Liver (tissue), 9 donors: ENCODE data around the gene PRSS8. TPM values are rescaled to one million over a fixed set of nuclear protein-coding genes. Genes with fewer than 3 reads are reported as not detected.

Experiments
- DNase-seq: peaks from one replicate; pipeline ENCODE4 v3.0.0-alpha.2; 2017; ENCODE audit warnings: low spot score
- H3K27ac ChIP-seq, 2 donors: one replicate each; pipeline ENCODE4 v1.7.0; 2013; ENCODE audit warnings: inconsistent platforms in 2 of 2, low read length in 2 of 2, control low read depth in 1 of 2, low read depth in 1 of 2, mild to moderate bottlenecking in 1 of 2
- H3K27me3 ChIP-seq, 4 donors: one replicate each; pipeline versions ENCODE4 v1.6.1 to v1.7.0; 2013; ENCODE audit warnings: low read length in 3 of 4, inconsistent platforms in 1 of 4, mild to moderate bottlenecking in 1 of 4, moderate library complexity in 1 of 4; ENCODE audit not compliant: control insufficient read depth in 4 of 4, insufficient read depth in 4 of 4
- H3K36me3 ChIP-seq, 4 donors: one replicate each; pipeline versions ENCODE4 v1.6.1 to v1.7.0; 2013; ENCODE audit warnings: low read length in 3 of 4, mild to moderate bottlenecking in 3 of 4, low read depth in 1 of 4, moderate library complexity in 1 of 4; ENCODE audit not compliant: control insufficient read depth in 4 of 4, insufficient read depth in 3 of 4
- H3K4me1 ChIP-seq, 4 donors: one replicate each; pipeline versions ENCODE4 v1.6.1 to v1.7.0; 2013; ENCODE audit warnings: low read length in 3 of 4, mild to moderate bottlenecking in 3 of 4, moderate library complexity in 1 of 4; ENCODE audit not compliant: control insufficient read depth in 4 of 4, insufficient read depth in 4 of 4
- H3K4me3 ChIP-seq, 3 donors: one replicate each; pipeline versions ENCODE4 v1.6.1 to v1.7.0; 2013; ENCODE audit warnings: low read length in 3 of 3, control low read depth in 1 of 3, low read depth in 1 of 3, mild to moderate bottlenecking in 1 of 3
- H3K9ac ChIP-seq, 2 donors: one replicate each; pipeline ENCODE4 v1.7.0; 2013; ENCODE audit warnings: low read length in 2 of 2, mild to moderate bottlenecking in 2 of 2, moderate library complexity in 2 of 2, control low read depth in 1 of 2, low read depth in 1 of 2
- H3K9me3 ChIP-seq, 4 donors: one replicate each; pipeline versions ENCODE4 v1.6.1 to v1.7.0; 2013; ENCODE audit warnings: low read length in 3 of 4; ENCODE audit not compliant: control insufficient read depth in 4 of 4
- EGR1 ChIP-seq, 2 donors: IDR thresholded peaks; 2 replicates each; pipeline ENCODE4 v1.6.1; 2016 to 2018; ENCODE audit warnings: antibody characterized with exemption in 2 of 2, low read depth in 2 of 2
- FOXA1 ChIP-seq: IDR thresholded peaks from 2 replicates; pipeline ENCODE4 v1.6.1; 2016; ENCODE audit warnings: antibody characterized with exemption
- FOXA2 ChIP-seq: IDR thresholded peaks from 2 replicates; pipeline ENCODE4 v1.6.1; 2016; ENCODE audit warnings: antibody characterized with exemption
- GABPA ChIP-seq, 2 donors: IDR thresholded peaks in 1 of 2; conservative IDR thresholded peaks in 1 of 2; 2 replicates each; pipeline ENCODE4 v1.6.1; 2016; ENCODE audit warnings: antibody characterized with exemption in 2 of 2, mild to moderate bottlenecking in 1 of 2, moderate library complexity in 1 of 2
- HNF4A ChIP-seq, 2 donors: conservative IDR thresholded peaks; 2 replicates each; pipeline ENCODE4 v1.6.1; 2016; ENCODE audit warnings: antibody characterized with exemption in 2 of 2, mild to moderate bottlenecking in 2 of 2
- HNF4G ChIP-seq: IDR thresholded peaks from 2 replicates; pipeline ENCODE4 v1.6.1; 2016; ENCODE audit warnings: antibody characterized with exemption
- JUND ChIP-seq, 2 donors: IDR thresholded peaks; 2 replicates each; pipeline ENCODE4 v1.6.1; 2016; ENCODE audit warnings: antibody characterized with exemption in 2 of 2
- MAX ChIP-seq: IDR thresholded peaks from 2 replicates; pipeline ENCODE4 v1.6.1; 2016; ENCODE audit warnings: antibody characterized with exemption
- NR2F2 ChIP-seq: IDR thresholded peaks from 2 replicates; pipeline ENCODE4 v1.6.1; 2016; ENCODE audit warnings: antibody characterized with exemption
- RAD21 ChIP-seq, 2 donors: IDR thresholded peaks; 2 replicates each; pipeline ENCODE4 v1.6.1; 2016; ENCODE audit warnings: antibody characterized with exemption in 2 of 2, mild to moderate bottlenecking in 2 of 2
- REST ChIP-seq: IDR thresholded peaks from 2 replicates; pipeline ENCODE4 v1.6.1; 2016; ENCODE audit warnings: antibody characterized with exemption, mild to moderate bottlenecking
- RXRA ChIP-seq, 2 donors: IDR thresholded peaks; 2 replicates each; pipeline ENCODE4 v1.6.1; 2017 to 2018; ENCODE audit warnings: antibody characterized with exemption in 2 of 2, mild to moderate bottlenecking in 1 of 2
- SP1 ChIP-seq: IDR thresholded peaks from 2 replicates; pipeline ENCODE4 v1.6.1; 2018; ENCODE audit warnings: antibody characterized with exemption, mild to moderate bottlenecking
- TAF1 ChIP-seq: conservative IDR thresholded peaks from 2 replicates; pipeline ENCODE4 v1.6.1; 2016; ENCODE audit warnings: antibody characterized with exemption, mild to moderate bottlenecking
- YY1 ChIP-seq: IDR thresholded peaks from 2 replicates; pipeline ENCODE4 v1.6.1; 2016; ENCODE audit warnings: antibody characterized with exemption, mild to moderate bottlenecking
- WGBS: extraction: QIAGEN DNeasy Blood & Tissue Kit; methylation state at CpG from one replicate; pipeline ENCODE4 v1.1.7; 2013; 5-methylcytosine and 5-hydroxymethylcytosine counted together
- polyA plus RNA-seq, 2 donors: library from polyadenylated mRNA; stranded (reverse) in 1 of 2; unstranded in 1 of 2; fragments of 200-250 nt in 1 of 2; fragments of >200 nt in 1 of 2; fragmentation: Nextera tagmentation in 1 of 2; extraction: Ambion mirVana in 1 of 2; gene quantifications; one replicate each; pipeline versions ENCODE4 v1.2.1 to v1.2.3, GENCODE V29; 2013 to 2015
- total RNA-seq, 2 donors: library from RNA; depleted of rRNA; stranded (reverse); fragments of >200 nt; gene quantifications; one replicate each; pipeline ENCODE4 v1.2.3, GENCODE V29; 2014
- TF ChIP-seq, protein P1 (sequence below): IDR thresholded peaks from 2 replicates; pipeline ENCODE4 v1.6.1; 2016; ENCODE audit warnings: antibody characterized with exemption
- TF ChIP-seq, protein P2 (sequence below): IDR thresholded peaks from 2 replicates; pipeline ENCODE4 v1.6.1; 2016; ENCODE audit warnings: antibody characterized with exemption
- TF ChIP-seq, protein P3 (sequence below): fragments of 150-350 bp; IDR thresholded peaks from 2 replicates; pipeline ENCODE4 v1.5.1; 2017; ENCODE audit warnings: improper control_type of control experiment, low read depth, low read length; ENCODE audit not compliant: missing input control
- donor health status: healthy.
- donor health status: healthy.
- donor health status: healthy.
- donor health status: healthy.
- donor health status: healthy.

PRSS8 gene
- total and polyA plus RNA-seq, 4 donors = 1.1 to 50.1 (median 8.4) TPM

- TF ChIP-seq SP1 = peak; percentile 81
- TF ChIP-seq JUND (IDR thresholded peaks at IDR 0.05) = peak in 1 of 2 donors; percentile 56
- TF ChIP-seq HNF4G = no peak
- TF ChIP-seq YY1 = peak; percentile 97
- TF ChIP-seq MAX = peak; percentile 61
- peak in 1 of 2 donors; percentile 50 for TF ChIP-seq EGR1 (IDR thresholded peaks at IDR 0.05; ENCODE audit: low read depth in 2 of 2)
- TF ChIP-seq FOXA1 = peak; percentile 80
- TF ChIP-seq HNF4A (conservative IDR thresholded peaks at IDR 0.05) = peak; percentile 39 to 52
- TF ChIP-seq, protein P1, sequence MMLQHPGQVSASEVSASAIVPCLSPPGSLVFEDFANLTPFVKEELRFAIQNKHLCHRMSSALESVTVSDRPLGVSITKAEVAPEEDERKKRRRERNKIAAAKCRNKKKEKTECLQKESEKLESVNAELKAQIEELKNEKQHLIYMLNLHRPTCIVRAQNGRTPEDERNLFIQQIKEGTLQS = no peak
- peak; percentile 15 to 86 for TF ChIP-seq GABPA (IDR thresholded peaks at IDR 0.05 in 1 of 2, conservative IDR thresholded peaks at IDR 0.05 in 1 of 2)
- TF ChIP-seq, protein P2, sequence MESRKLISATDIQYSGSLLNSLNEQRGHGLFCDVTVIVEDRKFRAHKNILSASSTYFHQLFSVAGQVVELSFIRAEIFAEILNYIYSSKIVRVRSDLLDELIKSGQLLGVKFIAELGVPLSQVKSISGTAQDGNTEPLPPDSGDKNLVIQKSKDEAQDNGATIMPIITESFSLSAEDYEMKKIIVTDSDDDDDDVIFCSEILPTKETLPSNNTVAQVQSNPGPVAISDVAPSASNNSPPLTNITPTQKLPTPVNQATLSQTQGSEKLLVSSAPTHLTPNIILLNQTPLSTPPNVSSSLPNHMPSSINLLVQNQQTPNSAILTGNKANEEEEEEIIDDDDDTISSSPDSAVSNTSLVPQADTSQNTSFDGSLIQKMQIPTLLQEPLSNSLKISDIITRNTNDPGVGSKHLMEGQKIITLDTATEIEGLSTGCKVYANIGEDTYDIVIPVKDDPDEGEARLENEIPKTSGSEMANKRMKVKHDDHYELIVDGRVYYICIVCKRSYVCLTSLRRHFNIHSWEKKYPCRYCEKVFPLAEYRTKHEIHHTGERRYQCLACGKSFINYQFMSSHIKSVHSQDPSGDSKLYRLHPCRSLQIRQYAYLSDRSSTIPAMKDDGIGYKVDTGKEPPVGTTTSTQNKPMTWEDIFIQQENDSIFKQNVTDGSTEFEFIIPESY = peak; percentile 59
- TF ChIP-seq, protein P3, sequence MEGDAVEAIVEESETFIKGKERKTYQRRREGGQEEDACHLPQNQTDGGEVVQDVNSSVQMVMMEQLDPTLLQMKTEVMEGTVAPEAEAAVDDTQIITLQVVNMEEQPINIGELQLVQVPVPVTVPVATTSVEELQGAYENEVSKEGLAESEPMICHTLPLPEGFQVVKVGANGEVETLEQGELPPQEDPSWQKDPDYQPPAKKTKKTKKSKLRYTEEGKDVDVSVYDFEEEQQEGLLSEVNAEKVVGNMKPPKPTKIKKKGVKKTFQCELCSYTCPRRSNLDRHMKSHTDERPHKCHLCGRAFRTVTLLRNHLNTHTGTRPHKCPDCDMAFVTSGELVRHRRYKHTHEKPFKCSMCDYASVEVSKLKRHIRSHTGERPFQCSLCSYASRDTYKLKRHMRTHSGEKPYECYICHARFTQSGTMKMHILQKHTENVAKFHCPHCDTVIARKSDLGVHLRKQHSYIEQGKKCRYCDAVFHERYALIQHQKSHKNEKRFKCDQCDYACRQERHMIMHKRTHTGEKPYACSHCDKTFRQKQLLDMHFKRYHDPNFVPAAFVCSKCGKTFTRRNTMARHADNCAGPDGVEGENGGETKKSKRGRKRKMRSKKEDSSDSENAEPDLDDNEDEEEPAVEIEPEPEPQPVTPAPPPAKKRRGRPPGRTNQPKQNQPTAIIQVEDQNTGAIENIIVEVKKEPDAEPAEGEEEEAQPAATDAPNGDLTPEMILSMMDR = no peak
- TF ChIP-seq TAF1 = peak; percentile 90
- peak; percentile 58 to 68 for TF ChIP-seq RXRA (IDR thresholded peaks at IDR 0.05)
- TF ChIP-seq REST = peak; percentile 92
- peak; percentile 45 for TF ChIP-seq FOXA2
- peak; percentile 24 for TF ChIP-seq NR2F2
- peak; percentile 59 to 63 for TF ChIP-seq RAD21 (IDR thresholded peaks at IDR 0.05)
- peak; percentile 88 for DNase-seq
- H3K27me3 ChIP-seq = no peaks in the 10 kb centered on the region
- no peaks in the 10 kb centered on the region for H3K9me3 ChIP-seq
- H3K4me1 ChIP-seq = peaks cover 0 to 19% (median 11%) of the 10 kb centered on the region in 4 donors
- peaks cover 0 to 13% (median 10%) of the 10 kb centered on the region in 4 donors for H3K36me3 ChIP-seq
- peak within 1 kb of the TSS; percentile 89 to 93 (median 92) for H3K4me3 ChIP-seq
- peak within 1 kb of the TSS; percentile 91 to 96 for H3K27ac ChIP-seq
- peak within 1 kb of the TSS; percentile 61 to 85 for H3K9ac ChIP-seq
- WGBS = under 1% methylated on average over 69 of the region's 69 CpGs
Observed at GRCh38 chr16:31094424-31095120, 41.0 kb downstream of the PRSS8 start, which contains the start of gene VKORC1. Gene VKORC1, minus strand, starts transcription at chr16:31094797. Its CDS starts 68 bp downstream, at chr16:31094729.
